Measurements from ENCODE around the gene TLDC2. TPM values are rescaled to one million over a fixed set of nuclear protein-coding genes. Genes with fewer than 3 reads are reported as not detected.
A peak's percentile ranks its signal among the peaks of the same experiment; 100 is the strongest.

Gene TLDC2
- total and polyA plus RNA-seq, 11 donors = 0.15 TPM; not detected in 10

GRCh38 chr20:36850759-36851158, 25.2 kb upstream of the TLDC2 start:
- peaks cover 0 to 5% (median 0%) of the 10 kb centered on the region in 12 donors for H3K9me3 ChIP-seq
- H3K36me3 ChIP-seq = no peaks in the 10 kb centered on the region
- ATAC-seq (no peak), DNase-seq (no peak)
- no peak overlapping the region for H3K4me3 ChIP-seq
- peak overlapping the region in 1 of 12 donors; percentile 13 for H3K27ac ChIP-seq
- intact Hi-C loops (cut with DNase I) = no loop called here
- H3K27me3 ChIP-seq = no peaks in the 10 kb centered on the region
- no peak for TF ChIP-seq POLR2A (IDR thresholded peaks at IDR 0.05)
- TF ChIP-seq, protein P1, sequence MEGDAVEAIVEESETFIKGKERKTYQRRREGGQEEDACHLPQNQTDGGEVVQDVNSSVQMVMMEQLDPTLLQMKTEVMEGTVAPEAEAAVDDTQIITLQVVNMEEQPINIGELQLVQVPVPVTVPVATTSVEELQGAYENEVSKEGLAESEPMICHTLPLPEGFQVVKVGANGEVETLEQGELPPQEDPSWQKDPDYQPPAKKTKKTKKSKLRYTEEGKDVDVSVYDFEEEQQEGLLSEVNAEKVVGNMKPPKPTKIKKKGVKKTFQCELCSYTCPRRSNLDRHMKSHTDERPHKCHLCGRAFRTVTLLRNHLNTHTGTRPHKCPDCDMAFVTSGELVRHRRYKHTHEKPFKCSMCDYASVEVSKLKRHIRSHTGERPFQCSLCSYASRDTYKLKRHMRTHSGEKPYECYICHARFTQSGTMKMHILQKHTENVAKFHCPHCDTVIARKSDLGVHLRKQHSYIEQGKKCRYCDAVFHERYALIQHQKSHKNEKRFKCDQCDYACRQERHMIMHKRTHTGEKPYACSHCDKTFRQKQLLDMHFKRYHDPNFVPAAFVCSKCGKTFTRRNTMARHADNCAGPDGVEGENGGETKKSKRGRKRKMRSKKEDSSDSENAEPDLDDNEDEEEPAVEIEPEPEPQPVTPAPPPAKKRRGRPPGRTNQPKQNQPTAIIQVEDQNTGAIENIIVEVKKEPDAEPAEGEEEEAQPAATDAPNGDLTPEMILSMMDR (IDR thresholded peaks at IDR 0.05) = no peak
- H3K4me1 ChIP-seq = peaks cover 10 to 95% (median 78%) of the 10 kb centered on the region in 12 donors
- 66 to 90% (median 75%) methylated on average over 6 of the region's 6 CpGs for WGBS, 4 donors

DNA sequence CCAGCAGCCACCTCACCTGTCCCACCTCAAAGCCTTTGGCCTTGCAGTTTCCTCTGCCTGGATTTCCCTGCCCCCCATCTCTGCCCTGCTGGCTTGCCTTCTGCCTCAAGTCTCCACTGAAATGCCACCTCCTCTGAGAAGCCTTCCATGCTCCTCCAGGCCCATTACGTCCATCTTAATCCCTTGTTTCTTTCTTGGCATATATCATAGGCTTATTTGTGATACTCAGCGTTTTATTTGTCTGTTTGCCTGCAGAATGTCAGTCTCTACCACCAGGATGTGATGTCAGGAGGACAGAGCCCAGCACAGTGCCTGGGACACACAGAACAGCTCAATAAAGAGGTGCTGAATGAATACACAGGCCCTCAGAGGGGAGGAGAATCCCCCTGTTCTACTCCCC, 24.4 kb upstream of the TLDC2 start:
- Histone ChIP-seq H3K27ac (peak overlapping the region; percentile 65 to 91 (median 78)), H3K9me3 (peaks cover 0 to 5% (median 0%) of the 10 kb centered on the region in 12 donors), H3K27me3 (no peaks in the 10 kb centered on the region), H3K4me1 (peaks cover 13 to 95% (median 80%) of the 10 kb centered on the region in 12 donors), H3K36me3 (no peaks in the 10 kb centered on the region), H3K4me3 (no peak overlapping the region)
- intact Hi-C loops (cut with DNase I) = no loop called here
- TF ChIP-seq, protein P1 (IDR thresholded peaks at IDR 0.05) = no peak
- no peak for TF ChIP-seq POLR2A (IDR thresholded peaks at IDR 0.05)
- no peak for ATAC-seq
- WGBS, 4 donors = 72 to 86% (median 81%) methylated on average over 2 of the region's 2 CpGs
- DNase-seq = no peak

GRCh38 chr20:36852187-36852586, 23.8 kb upstream of the TLDC2 start:
- H3K9me3 ChIP-seq = peaks cover 0 to 5% (median 0%) of the 10 kb centered on the region in 12 donors
- TF ChIP-seq POLR2A (IDR thresholded peaks at IDR 0.05) = no peak
- TF ChIP-seq, protein P1 (IDR thresholded peaks at IDR 0.05) = no peak
- H3K27me3 ChIP-seq = no peaks in the 10 kb centered on the region
- H3K27ac ChIP-seq = peak overlapping the region; percentile 65 to 91 (median 78)
- H3K36me3 ChIP-seq = no peaks in the 10 kb centered on the region
- WGBS, 4 donors = 24 to 44% (median 33%) methylated on average over 6 to 12 of the region's 12 CpGs
- intact Hi-C loops (cut with DNase I) = no loop called here
- ATAC-seq (peak in 3 of 4 donors; percentile 25 to 39 (median 26)), DNase-seq (peak in 3 of 5 donors; percentile 45 to 67 (median 64))
- peaks cover 13 to 95% (median 82%) of the 10 kb centered on the region in 12 donors for H3K4me1 ChIP-seq
- peak overlapping the region in 1 of 12 donors; percentile 11 for H3K4me3 ChIP-seq

- 53 to 70% (median 57%) methylated on average over 21 of the region's 21 CpGs for WGBS, 4 donors
- intact Hi-C loops (cut with DNase I) = no loop called here
- Histone ChIP-seq H3K4me1 (peaks cover 13 to 91% (median 78%) of the 10 kb centered on the region in 12 donors), H3K9me3 (peaks cover 0 to 5% (median 0%) of the 10 kb centered on the region in 12 donors), H3K4me3 (no peak overlapping the region), H3K27ac (peak overlapping the region; percentile 5 to 91 (median 73)), H3K27me3 (no peaks in the 10 kb centered on the region), H3K36me3 (peaks cover 0 to 5% (median 0%) of the 10 kb centered on the region in 9 donors)
- peak in 3 of 5 donors; percentile 62 to 72 (median 67) for DNase-seq
- TF ChIP-seq POLR2A (IDR thresholded peaks at IDR 0.05) = no peak
- TF ChIP-seq, protein P1 (IDR thresholded peaks at IDR 0.05) = no peak
- peak; percentile 21 to 60 (median 27) for ATAC-seq
These were observed 21.3 kb upstream of the TLDC2 start for GRCh38 chr20:36854348-36855240.
